Stimulated activated CD4-positive, alpha-beta T cell treated with anti-CD3 and anti-CD28 coated beads, Interleukin-4, amount 100 ng/mL, for 48 hours (primary cell): ENCODE measurements around the gene PTPRH.

ENCODE experiments used
- DNase-seq, 2 donors: peaks; one replicate each; pipeline ENCODE4 v3.0.0-alpha.2; 2020; ENCODE audit warnings: low read depth in 2 of 2

PTPRH gene

DNA sequence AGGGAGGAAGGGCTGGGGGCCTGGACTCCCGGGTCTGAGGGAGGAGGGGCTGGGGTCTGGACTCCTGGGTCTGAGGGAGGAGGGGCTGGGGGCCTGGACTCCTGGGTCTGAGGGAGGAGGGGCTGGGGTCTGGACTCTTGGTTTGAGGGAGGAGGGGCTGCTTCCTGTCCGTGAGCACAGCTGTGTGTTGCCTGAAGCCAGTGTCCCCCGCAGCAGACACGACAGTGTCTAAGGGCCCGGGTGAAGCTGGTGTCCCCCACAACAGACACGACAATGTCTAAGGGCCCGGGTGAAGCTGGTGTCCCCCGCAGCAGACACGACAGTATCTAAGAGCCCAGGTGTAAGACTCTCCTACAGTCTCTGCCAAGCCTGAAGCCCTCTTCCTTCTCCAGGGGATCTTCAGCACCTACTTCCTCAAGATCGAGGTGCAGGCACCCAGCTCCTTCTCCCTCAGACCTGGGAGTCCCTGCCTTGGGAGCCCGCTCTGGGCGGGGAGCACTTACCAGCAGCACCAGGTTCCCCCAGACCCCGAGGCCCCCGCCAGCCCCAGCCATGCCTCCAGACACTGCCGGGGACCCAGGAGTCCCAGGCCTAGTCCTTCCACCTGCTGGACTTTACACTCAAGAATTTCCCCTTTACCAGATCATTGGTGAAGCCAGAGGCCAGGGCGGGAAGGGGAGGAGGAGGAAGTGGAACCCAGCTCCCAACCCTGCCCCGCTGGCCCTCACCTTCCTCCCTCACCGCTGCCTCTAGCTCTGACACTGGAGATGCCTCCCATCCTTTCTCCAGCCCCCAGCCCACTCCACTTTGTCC is at the start of gene PTPRH:
TSS of gene PTPRH (minus strand) at position 622 of the 813 bp plus-strand sequence. CDS start at position 554, 68 bp downstream.
- no peak for DNase-seq

DNA sequence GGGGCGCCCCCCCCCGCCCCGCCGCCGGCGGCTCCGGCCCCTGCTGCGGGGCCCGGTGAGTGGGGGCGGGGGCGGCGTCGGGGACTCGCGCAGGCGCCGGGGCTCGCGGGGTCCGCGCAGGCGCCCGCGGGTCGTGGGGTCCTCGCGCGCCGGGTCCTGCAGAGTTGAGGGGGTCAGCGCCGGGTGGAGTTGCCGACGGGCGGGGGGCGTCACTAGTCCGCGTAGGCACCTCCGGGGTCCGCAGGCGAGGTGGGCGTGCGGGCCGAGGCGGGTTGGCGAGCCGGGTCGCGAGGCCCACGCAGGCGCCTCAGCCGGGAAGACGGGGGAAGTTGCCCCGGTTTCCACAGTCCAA is 49.2 kb upstream of the PTPRH start:
- peak in 1 of 2 donors; percentile 27 for DNase-seq

DNA sequence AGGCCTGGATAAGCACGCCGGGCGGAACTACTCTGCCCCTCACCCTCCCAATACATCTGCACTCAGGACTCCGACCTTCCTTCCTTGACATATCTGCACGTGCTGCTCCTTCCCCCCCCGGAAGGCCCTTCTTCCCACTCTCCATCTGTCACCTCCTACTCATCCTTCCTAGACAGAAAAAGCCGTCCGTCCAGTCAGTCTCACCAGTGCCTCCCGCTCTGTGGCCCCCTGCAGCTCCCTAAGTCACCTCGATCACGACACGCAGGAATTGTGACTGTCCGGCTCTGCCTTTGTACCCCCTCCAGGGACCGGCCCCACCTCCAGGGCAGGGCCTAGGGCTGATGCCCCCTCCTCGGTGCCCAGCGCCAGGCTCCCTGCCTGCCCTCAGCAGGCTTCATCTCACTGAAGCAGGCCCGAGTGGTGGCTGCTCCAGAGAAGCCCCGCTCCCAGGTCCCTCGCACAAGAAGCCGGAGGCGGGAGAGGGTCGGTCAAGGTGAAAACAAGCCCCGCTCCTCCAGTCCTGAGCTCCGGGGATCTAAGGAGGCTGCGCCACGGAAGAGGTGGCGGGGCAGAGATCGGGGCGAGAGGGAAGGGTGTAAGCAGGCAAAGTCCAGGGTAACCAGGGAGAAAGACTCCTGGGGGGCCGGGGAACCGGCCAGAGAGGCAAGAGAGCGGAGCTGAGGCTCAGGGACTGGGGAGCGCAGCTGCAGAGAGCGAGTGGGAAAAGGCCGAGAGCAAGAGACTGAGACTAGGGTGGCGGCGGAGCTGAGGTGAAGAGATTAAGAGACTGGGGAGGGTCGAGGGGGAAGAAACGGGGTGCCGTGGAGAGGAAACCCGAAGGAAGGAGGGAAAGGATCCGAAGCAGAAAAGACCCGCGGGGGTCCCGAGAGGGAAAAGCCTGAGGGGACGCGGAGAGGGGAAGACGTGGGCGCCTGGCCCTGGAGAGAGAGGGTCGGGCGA is 48.4 kb upstream of the PTPRH start:
- no peak for DNase-seq

GRCh38 chr19:55256562-55257460 is 47.5 kb upstream of the PTPRH start:
- DNase-seq, result no peak

- DNase-seq, result peak in 1 of 2 donors; percentile 56
These were observed 46.5 kb upstream of the PTPRH start for GRCh38 chr19:55255618-55256423.

DNA sequence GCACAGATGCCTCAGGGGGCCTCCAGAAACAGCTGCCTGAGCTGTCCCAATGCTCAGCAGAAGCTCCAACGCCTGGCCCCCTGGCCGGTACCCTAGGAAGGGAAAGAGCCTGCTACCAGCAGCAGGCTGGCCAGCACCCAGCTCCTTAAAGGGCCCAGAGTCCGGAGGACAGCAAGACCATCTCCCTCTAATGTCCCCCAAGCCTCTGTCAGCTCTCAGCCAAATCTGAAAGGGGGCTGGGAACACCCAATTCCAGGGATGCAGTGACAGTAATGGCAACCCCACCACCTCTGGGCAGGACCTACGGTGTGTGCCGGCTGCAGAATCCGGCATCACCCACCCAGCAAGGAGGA is 45.3 kb upstream of the PTPRH start:
- DNase-seq, result no peak

GRCh38 chr19:55253842-55254624 is 44.7 kb upstream of the PTPRH start:
- peak in 1 of 2 donors; percentile 33 for DNase-seq

DNA sequence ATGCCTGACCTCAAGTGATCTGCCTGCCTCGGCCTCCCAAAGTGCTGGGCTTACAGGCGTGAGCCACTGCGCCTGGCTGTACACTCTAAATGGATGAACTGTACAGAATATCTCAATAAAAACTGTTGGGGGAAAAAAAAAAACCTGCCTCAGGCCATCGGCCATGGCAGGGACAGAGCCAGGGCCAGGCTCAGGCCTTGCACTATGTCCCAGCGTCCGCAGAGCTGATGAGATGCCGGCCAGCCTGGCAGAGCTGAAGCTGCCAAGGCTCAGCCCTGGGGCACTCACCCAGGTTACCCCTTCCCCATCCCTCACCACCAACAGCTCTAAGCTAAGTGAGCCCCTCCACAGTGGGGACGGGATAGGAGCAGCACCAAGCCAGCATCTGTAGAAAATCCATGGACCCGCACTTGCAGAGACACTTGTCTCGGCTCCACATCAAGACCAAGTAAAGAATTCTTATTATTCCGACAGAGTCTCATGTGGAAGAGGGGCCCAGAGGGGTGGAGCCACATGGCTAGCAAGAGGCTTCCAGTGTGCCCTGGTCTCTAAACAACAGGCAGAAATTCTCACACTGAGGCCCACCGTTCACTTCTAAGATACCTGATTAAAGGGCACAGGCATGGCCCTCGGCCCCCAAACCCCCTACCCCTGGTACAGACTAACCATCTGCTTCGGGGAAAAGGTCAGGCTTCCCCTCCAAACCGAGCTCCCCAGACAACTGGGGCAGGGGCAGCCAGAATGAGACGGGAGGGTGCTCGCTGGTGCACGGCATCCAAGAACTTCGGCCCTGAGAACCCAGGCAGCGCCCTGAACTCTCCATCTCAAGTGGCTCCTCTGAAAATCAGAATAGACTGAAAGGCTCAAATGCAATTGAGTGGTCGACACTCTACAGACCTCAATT is 43.7 kb upstream of the PTPRH start:
- no peak for DNase-seq

- no peak for DNase-seq
These were observed 42.2 kb upstream of the PTPRH start for GRCh38 chr19:55251341-55252081.

- DNase-seq, result no peak
These were observed 41.1 kb upstream of the PTPRH start for GRCh38 chr19:55250262-55251036.

DNA sequence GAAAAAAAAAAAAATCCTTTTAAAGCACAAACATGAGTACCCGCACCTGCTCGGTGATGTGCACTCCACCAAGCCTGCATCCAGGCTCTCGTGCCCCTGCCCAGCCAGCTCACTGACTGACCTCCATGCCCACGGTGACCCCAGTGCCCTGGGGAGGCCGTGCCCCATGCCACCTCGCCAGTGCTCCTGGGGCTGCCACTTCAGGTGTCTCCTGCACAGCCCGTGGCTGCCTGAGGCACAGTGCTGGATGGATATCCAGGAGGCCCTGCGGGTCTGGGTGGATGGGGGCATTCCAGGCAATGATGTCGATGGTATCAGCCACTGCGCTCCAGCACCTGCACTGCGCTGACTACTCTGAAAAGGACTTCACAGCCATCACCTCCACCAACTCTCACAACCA is 40.5 kb upstream of the PTPRH start:
- no peak for DNase-seq

GRCh38 chr19:55248704-55249103 is 39.4 kb upstream of the PTPRH start:
- DNase-seq, result no peak

DNA sequence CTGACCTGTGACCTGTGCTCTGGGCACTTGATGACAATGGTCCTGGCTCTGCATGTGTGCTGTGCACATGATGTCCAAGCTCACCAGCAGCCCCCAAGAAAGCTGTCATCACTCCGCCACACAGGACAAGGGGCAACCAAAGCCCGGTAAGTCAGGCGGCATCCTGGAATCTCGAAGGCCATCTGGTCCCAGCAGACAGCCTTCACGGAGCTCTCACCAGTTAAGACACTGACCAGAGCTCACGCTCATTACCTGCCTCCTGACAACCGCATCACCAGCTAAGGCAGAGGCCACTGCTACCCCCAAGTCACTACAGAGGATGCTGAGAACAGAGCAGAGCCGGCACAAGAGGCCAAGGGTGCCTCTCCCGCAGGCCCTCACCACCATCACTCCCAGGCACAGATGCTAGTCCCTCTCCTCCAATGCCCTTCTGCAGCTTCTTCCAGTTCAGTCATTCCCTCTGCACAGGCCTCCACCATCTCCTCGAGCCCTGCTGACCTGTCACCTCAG is 38.9 kb upstream of the PTPRH start:
- DNase-seq, result no peak

DNA sequence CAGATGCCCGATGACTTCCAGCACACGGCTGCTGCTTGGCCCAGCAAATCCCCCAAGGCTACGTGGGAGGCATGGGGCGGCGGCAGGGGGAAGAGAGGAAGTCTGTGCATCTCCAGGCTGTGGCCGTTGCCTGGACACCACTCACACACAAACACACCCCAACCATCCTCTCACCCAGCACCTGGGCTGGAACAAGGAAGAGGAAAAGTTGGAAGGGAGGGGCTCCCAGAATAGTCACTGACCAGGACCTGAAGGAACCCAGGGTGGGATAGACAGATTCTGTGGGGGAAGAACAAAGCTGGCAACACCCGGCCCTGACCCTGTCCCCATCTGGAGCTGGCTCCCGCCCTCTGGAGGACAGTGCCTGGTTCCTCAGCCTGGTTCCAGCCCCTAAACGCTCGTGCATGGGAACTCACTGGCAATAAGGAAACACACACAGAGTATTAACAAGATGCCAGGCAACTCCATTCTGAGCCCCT is 38.4 kb upstream of the PTPRH start:
- DNase-seq, result no peak

DNA sequence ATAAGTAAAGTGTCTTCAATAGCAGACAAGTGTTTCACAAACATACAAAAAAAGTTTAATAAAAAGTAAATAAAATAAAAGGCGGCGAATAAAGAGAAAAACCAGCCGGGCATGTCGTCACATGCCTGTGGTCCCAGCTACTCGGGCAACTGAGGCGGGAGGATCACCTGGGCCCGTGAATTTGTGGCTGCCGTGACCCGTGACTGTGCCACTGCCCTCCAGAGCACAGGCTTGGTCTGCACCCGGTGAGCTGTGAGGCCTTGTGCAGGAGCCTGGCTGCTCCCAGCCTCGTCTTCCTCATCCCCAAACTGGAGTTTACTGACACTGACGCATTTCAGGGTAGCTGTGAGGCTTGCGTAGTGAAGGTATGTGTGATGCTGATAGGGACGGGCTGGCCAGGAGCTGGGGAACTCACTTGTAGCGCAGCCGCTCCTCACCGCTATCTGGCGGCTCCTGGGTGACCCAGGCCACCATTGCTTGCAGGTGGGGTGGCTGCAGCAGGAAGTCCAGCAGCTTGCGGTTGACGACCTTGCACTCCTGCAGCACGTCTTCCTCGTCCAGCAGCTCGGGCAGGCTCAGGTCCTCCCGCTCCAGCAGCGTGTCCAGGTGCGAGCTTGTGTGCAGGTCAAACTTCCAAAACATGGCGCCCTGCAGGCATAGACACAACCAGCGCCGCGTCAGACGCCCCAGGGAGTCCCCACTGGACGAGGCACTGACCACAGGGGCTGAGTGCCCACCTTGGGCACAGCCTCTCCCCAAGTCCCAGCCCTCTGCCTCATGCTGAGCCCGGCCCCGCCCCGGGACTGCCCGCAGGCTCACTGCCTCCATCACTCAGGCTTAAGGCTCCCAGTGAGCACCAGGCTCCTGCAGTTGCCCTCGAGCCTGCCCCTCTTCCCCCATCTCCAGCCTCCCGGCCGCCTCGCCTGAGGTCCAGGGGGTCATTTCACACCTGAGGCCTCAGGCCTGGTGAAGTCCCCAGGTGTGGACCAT is 37.5 kb upstream of the PTPRH start:
- DNase-seq, result no peak
